Stimulated activated CD4-positive, alpha-beta T cell treated with anti-CD3 and anti-CD28 coated beads, Interleukin-1b, Interleukin-23, amount 100 ng/mL, for 1 hour (primary cell): Measurements from ENCODE around the gene GGT1.
"Not testable (repeated sequence)": the region's sequence is repeated elsewhere in the genome, so short reads cannot be mapped to it uniquely, and the experiment has no call there.

ENCODE experiments used
- DNase-seq, 2 donors: peaks; one replicate each; pipeline ENCODE4 v3.0.0-alpha.2; 2020; ENCODE audit warnings: low read depth in 2 of 2

GGT1 gene

DNA sequence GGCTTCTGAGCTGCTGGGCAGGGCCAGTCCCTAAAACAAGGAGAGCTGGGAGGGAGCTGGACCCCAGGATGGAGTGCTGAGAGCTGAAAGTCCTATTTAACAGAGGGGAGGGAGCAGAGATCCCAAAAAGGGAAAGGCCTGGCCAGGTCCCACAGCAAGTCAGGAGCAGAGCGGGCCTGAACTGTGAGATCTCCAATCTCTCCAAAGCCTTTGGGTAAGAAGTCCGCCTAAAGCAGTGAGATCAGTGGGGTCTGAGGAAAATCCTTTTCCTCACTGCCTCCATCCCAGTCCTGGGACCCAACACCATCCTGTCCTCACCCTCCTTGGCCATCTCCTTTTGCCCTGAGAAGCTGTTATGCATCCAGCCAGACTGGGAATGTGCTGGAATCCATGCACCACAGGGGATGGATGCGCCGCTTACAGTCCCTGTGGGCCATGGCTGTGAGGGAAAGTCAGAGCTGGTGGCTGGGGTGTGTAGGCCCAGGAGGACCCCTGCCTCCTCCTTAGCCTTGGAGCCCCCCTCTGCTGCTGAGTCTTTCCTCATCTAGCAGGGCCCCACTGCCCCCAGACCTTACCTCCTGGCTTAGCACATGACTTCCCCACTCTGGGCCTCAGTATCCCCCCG, 18.7 kb upstream of the GGT1 start:
- DNase-seq = no peak

DNA sequence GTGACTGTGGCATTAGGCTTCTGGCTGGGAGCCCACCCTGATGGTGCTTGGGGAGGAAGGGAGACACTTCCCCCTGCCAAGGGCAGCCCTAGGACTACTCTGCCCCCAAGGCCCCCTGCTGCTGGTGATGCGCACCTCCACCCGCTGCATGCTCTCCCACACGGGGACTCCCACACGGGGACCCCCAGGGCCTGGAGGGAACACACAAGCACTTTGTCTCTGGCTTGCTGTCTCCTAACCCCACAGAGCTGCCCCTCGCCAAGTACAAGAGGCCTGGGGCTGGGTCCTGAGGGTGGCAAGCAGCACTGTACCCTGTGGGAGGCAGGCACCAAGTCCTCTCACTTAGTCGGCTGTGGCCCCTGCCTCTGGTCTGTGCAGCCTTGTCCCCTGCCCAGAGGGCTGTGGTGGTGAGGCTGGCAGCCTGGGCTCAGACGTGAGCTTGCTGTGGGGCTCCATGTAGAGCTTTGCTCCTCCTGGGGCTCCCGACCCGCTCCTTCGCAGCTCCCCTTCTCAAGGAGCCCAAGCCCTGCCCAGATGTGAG, 18.1 kb upstream of the GGT1 start:
- no peak for DNase-seq

DNA sequence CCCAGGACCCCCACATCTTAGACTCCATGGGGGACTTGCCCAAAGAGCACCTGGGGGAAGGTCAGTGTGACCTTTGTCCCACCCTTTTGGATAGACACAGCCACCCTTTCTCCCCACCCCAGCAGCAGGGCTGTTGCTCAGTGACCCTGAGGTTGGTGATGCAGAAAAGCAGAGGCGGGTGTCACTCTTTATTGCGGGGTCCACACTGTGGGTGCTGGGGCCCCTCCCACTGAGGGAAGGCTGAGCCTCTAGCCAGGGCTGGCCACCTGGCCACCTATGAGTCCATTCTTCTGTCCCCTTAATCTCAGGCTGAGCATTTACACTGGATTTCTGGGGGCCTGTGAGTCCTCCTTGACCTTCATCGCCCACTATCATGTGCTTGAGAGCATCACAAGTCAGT, 17.5 kb upstream of the GGT1 start:
- no peak for DNase-seq

DNA sequence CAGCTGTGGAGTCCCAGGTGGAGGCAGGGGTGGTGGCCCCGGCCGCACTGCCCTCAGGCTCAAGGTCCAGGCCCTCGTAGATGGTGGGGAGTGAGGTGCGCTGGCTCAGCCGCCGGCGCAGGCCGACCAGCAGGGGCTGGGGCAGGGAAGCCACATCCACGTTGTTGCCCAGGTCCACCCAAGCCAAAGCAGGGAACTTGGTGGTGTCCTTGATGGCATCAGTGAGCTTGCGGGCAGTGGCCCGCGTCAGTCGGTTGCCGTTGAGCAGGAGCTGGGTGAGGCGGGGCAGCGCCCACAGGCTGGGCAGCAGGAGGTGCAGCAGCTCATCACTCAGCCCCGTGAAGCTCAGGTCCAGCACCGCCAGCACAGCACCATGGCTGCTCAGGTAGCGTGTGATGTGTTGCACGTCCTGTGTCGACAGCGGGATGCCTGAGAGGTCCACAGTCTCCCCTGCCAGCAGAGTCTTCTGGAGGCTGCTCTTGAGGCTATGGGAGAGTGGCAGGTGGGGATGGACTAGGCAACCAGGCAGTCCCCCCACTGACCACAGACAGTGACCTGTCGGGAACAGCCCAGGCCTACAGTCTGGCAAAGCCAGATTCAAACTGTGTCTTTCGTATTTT, 17.0 kb upstream of the GGT1 start:
- no peak for DNase-seq

DNA sequence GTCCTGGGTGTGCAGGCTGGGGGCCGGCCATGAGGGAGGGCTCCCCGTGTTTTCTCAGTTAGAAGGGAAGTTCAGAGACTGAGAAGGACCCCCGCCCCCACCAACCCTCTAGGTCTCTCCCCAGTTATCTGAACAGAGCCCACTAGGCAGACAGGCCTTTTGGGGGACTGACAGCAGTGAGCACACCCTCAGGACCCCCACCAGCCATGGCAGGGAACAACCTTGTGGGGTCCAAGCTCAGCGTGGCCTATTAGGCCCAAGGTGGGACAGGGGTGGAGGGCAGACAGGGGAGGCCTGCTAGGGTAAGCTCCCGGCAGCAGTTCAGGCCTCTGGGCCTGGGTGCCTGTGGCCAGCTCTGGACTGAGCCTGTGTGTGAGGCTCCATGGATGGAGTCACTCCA, 15.7 kb upstream of the GGT1 start:
- no peak for DNase-seq

DNA sequence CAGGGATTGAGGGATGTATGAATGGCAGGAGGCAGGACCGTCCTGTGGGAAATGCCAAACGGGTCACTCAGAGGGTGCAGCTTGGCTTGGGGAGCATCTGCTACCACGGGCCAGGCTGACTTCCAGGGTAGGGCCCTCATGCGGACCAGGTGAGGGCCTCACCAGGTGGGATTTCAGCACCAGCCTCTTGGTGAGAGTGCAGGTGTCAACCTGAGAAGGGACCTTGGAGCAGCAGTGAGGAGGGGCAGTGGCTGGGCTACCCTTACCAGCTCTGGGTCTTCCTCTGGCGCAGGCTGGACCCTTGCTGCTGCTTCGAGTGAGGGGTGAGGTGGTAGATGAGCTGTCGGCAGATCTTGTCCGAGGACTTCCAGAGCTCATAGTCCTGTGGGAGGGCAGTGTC, 15.0 kb upstream of the GGT1 start:
- DNase-seq = no peak

DNA sequence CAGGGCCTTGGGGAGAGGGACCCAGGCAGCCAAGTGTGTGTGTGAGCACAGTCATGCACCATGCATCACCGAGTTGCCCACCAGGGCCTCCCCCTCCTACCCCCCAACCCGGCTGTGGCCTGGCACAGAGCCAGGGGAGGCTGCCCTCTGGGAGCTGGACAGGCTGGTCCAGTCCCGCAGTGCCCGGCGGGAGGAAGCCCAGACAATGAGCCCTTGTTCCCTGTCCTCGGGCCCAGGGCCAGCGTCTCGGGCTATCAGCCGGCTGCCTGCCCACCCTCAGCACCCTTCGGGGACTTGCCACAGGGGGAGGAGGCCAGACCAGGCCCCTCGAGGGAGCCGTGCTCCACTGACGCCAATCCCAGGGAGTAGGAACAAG, 14.6 kb upstream of the GGT1 start:
- DNase-seq = no peak

DNA sequence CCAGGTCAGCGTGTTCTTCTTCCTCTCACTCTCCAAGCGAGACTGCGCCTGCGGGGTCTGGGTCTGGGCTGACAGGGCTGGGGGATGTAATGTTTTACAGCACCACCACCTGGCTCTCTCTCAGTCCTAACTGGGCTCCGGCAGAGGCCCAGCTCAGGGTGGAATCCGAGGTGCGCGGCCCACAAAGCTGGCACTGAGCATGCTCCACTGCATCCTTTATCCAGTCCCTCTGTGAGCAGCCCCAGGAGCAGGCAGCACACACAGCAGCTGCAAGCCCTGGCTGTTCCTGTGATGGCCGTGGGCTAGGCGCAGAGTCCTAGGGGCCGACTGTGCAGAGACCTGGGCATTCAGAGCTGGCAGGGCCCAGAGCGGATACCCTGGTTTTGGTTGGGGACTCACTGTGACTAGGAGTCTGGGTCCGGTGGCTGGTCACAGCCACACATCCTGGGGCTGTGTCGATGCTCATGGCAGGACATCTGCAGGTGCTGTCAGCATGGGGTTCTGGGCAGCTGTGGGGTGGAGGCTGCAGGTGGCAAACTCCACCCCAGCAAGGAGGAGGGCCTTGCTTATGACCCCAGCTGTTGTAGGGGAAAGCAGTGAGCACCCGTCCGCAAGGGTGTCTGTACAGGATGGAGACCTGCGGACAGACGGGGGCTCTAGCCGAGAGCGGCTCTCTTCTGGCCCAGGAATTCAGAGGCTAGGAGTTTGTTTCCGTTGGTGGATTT, 14.1 kb upstream of the GGT1 start:
- no peak for DNase-seq

DNA sequence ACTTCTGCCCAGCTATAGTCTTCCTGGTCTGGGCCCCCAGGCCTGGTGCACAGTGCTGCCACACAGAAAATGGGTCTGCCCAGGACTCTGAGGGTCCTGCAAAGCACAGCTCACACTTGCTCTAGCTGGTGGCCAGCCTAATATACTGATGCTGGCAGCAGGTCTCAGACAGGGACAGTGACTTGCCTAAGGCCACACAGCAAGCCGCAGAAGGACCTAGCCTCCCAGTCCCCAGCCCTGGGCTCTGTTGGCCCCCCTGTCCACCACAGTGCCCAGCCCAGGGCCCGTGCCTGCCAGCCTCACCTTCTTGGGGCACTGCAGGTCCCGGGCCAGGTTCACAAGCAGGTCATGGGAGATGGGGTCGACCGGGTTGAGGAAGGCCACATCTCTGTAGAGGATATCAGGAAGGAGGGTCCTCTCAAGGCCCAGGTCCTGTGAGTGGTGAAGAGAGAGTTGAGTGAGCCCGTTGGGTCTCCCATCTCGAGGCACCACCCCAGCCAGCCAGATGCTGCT, 13.4 kb upstream of the GGT1 start:
- DNase-seq = no peak

DNA sequence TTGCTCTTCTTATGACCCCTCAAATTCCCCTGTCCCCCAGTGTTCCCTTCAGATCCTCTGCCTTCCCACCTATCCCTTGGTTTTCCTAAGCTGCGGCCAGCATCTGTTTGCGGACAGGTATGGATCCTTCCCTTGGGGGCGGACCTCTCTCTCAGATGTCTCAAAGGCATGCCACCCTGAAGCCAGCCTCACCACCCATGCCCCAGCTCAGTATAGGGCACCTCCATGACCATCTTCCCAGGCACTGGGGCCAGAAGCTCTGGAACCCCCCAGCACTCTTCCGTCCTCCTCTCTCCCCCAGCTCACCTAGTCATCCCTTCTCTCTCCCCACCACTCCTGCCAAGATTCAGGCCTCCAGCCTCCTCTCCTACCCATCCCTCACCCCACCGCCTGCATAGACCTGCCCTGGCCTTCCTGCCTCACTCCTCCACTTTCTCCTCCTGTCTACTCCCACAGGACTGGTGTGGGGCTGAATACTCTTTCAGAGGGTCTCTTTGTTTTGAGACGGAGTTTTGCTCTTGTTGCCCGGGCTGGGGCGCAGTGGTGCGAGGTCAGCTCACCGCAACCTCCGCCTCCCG, 12.3 kb upstream of the GGT1 start:
- DNase-seq = no peak

DNA sequence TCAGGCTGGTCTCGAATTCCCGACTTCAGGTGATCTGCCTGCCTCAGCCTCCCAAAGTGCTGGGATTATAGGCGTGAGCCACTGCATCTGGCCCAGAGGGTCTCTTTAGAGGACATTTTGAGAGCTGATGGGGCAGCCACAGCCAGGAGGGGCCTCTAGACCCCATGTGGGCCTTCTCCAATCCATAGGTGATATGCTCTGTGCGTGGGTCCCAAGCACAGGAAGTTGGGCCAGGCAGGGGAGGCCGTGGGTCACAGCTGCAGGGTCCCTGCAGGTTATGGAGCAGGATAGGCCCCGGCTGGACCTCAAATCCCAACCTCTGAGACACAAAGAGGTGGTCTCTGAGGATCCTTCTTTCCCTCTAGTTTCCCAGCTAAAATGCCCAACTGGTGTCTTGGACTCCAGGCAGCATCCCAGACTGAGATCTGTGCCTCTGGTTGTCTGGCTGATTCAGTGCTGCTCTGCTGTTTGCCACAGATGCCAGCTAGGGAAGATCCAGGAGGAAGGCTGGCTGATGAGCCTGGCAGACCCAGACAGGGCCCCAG, 11.6 kb upstream of the GGT1 start:
- DNase-seq = no peak

DNA sequence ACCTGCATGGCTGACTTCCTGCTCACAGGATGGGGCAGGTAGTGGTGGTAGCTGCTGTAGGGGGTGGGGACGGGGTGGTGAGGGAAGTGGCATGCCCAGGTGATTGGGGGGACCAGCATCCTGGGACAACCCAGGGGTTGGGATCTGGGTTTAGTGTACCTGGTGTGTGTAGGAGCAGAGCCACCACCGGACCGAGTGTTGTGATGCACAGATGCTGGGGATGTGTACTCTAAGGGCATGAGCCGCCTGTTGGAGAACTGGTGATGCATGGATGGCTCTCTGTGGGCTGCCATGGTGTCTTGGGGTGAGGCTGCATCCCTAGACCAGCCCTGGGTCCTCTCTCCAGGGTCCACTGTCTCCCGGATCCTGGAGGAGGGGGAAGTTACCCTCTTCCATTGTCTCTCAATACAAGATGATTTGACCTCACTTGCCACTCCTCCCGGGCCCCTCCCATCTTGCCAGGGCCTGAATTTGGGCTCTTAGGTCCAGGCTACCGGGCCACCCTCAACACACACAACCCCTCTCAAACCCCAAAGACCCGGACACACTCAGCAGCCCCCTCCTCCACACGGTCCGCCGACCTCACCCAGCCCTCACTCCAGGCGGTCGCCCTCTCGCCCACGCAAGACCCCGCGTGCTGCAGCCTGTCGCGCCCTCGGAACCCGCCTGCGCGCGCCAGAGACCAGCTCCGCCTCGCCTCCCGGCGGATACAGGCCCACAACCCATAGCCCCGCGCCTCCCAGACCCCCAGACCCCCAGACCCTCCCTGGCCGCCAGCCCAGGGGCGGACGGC, 10.7 kb upstream of the GGT1 start:
- no peak for DNase-seq

DNA sequence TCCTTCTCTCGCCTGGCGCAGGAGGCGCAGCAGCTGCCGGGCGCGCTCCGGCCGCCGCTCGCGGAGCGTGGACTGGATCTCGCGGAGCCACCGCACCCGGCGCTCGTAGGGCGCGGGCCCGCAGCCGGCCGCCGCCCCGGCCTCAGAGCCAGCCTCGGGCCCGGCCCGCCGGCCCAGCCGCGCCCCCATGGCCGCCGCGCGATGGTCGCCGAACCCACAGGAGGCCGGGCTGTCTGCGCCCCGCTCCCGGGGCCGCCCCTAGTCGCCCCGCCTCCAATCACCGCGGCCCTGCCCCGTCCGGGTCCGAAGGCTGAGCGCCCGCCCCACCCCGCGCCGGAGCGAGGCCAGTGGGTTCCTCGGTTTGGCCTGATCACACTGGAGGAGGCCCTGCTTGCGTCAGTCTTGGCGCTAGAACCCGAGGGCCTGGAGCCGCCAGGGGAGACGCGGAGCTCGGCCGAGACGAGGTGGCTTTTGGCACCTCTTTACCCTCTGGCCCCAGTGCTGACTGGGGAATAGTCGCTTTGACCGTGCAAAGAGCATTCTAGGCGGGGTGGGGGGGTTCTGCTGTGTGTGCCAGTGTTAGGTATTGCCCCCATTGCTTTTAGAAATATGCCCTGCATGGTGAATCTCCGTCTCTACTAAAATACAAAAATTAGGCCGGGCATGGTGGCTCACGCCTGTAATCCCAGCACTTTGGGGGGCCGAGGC, 10.0 kb upstream of the GGT1 start, which contains the start of gene LRRC75B:
LRRC75B (minus strand) TSS at position 223 of the 708 bp plus-strand sequence; CDS start at position 189, 34 bp downstream.
- no peak for DNase-seq

DNA sequence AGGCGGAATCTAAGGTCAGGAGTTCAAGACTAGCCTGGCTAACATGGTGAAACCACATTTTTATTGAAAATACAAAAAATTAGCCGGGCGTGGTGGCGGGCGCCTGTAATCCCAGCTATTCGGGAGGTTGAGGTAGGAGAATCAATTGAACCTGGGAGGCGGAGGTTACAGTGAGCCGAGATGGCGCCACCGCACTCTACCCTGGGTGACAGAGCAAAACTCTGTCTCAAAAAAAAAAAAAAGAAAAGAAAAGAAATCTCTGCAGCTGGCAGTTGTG, 9.5 kb upstream of the GGT1 start:
- not testable (repeated sequence) for DNase-seq

DNA sequence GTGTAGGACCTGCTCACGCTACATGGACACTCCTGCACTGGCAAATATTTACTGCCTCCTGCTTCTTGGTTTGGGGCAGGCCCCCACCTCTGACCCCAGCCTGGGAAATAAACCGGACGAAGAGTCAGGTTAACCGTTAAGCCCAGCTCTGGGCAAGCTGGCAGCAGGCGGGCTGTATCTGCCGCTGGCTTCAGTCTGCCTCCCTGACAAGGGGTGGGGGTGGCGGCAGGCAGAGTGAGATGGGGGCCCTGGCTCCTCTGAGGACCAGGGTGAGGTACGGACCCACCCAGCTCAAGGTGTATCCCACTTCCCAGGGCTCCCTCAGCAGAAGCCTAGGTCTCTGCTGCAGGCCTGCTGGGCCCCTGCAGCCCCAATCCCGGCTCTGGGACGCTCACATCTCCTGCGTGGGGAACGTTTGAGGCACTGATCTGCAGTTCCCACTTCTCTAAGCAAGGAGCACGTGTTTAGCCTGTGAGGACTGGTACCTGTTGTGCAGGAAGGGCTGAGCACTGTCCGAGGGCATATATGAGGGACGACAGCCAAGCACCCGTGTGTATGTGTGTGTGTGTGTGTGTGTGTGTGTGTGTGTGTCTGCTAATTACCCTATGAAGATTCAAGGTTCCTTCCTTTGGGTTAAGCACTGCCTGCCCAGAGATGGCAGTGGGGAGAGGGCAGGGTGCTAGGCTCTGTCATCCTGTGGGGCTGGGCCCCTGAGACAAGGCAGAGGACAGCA, 9.0 kb upstream of the GGT1 start:
- DNase-seq = no peak

DNA sequence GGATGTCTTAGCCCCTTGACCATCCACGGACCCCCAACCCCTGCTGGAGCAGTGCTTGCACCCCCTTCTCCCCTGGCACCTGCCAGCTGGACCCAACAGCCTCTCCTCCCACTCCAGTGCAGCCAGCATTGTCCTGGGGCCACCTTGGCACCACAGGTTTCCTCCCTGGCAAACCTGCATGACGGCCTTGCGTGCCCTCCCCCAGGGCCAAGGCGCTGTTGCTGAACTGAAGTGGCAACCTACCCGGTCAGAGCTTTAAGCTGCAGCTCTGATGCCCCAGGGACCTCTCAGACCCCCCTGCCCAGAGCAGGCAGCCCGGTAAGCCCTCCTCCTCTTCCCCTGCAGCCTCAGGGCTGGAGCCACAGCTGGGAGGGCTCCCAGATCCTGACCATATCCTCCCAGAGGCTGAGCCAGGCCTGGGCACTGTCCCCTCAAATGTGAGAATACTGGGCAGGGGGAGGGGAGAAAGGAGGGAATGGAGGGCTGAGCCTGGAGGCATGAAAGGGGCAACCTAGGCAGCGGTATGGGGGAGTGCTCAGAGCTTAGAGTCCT, 8.3 kb upstream of the GGT1 start:
- no peak for DNase-seq

DNA sequence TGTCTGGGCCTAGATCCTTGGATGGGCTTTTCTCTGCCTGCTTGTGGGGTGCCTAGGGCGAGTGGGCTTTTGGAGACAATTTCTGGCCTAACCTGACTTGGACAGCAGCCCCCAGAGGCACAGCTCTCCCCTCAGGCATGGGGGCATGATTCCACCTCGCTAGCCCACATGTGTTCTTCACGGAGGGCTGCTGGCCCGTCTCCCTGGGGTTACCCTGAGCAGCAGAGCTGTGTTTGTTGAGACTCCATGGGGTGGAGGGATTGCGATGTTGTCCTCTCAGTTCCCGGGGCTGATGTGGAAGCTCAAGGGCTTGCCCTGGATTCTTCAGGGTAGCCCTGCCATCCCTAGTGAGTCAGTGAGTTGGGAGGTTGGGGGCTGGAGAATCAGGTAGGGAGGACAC, 7.8 kb upstream of the GGT1 start:
- DNase-seq = no peak

DNA sequence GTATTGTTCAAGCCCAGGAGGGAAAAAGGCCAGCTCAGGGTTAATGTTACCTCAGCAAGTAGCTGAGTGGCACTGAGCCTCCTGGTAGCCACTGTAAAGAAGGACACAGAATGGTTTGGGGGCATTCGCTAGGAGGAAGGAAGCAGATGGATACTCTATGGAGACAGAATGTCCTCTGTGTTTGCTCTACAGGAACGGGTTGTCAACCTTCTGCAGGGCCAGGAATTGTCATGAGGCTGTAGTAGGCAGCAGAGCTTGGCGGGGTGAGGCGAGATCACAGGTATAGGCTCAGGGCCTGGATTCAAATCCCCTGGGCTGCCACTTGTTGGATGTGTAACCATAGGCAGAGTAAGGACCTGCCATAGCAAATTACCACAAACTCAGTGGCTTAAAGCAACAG, 7.1 kb upstream of the GGT1 start:
- no peak for DNase-seq

DNA sequence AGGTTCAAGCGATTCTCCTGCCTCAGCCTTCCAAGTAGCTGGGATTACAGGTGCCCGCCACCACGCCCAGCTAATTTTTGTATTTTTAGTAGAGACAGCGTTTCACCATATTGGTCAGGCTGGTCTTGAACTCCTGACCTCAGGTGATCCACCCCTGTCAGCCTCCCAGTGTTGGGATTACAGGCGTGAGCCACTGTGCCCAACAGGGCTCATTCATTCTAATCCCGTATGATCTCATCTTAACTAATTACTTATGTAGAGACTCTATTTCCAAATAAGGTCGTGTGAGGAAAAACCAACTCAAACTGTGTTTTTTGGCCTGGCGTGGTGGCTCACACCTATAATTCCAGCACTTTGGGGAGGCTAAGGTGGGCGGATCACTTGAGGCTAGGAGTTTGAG, 5.9 kb upstream of the GGT1 start:
- DNase-seq = not testable (repeated sequence)

DNA sequence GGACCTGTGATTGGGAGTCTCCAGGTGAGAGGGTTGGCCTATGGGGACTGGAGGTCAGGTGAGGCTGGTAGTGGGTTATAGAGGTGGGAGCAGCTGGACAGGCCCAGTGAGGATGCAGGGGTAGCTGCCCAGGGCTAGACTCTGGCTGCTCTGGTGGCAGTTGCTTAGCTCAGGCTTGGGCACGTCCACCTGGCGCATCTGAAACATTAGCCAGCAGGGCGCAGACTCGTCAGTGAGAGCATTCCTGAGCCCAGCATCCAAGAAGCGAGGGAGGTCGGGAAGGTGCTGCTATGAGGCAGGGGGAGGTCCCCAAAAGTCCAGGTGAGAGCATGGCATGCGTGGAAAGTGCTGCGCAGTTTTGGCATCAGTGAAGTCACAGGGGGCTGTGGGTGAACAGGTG, 3.5 kb upstream of the GGT1 start:
- DNase-seq = no peak
